Measurements from ENCODE around the gene FZD2. TPM values are rescaled to one million over a fixed set of nuclear protein-coding genes. Genes with fewer than 3 reads are reported as not detected.

The FZD2 gene
- total and polyA plus RNA-seq, 2 of the 13 experiments (the other 11 are each of a cell fraction or from before 2014, with no cell fraction given) = 0.07 to 0.13 TPM

- intact Hi-C loops (cut with micrococcal nuclease; ENCODE audit: unreplicated experiment) (no loop called here), in situ Hi-C loops (cut with HindIII; ENCODE audit: extremely low pct_ligation_motif_present, low pct_unique_long_range_greater_than_20kb) (no loop called here)
- no peak overlapping the region for H3K27ac ChIP-seq (ENCODE audit: extremely low read length, insufficient read depth, low read length)
- POLR2A ChIA-PET = interaction anchor here (1.0 kb wide), 1 partner anchor 13 kb away, joined by 4 read pairs; no protein-coding TSS in a partner anchor
- H3K27me3 ChIP-seq (ENCODE audit: control insufficient read depth in 1 of 2, insufficient read depth in 2 of 2, low read length in 2 of 2) = peaks cover 10 to 66% of the 10 kb centered on the region in 2 experiments; a peak in 4 of 5 replicates
- H3K4me3 ChIP-seq (replicated peaks in 1 of 3; ENCODE audit: insufficient read depth in 1 of 3, low read depth in 2 of 3, low read length in 3 of 3) = peak overlapping the region; percentile 49 to 84 (median 71)
- H4K20me1 ChIP-seq (ENCODE audit: insufficient read depth, low read length) = no peaks in the 10 kb centered on the region
- no peaks in the 10 kb centered on the region for H3K36me3 ChIP-seq (replicated peaks in 1 of 2; ENCODE audit: control insufficient read depth in 1 of 2, insufficient read depth in 2 of 2, low read length in 2 of 2)
- H2AFZ ChIP-seq (ENCODE audit: low read length) = no peak overlapping the region
- peak; percentile 15 for DNase-seq (ENCODE audit: low spot score)
- BruUV-seq (replicated peaks) = no TSS peak
- no peak for FAIRE-seq
- no peaks in the 10 kb centered on the region for H3K79me2 ChIP-seq (ENCODE audit: insufficient read depth, low read length)
- peak overlapping the region; percentile 24; the same call in 1 of the 2 replicates for H3K9ac ChIP-seq (ENCODE audit: insufficient read depth, low read depth, low read length)
- CTCF ChIA-PET (ENCODE audit: low intra/inter-chr PET ratio, low total read pairs) = no interaction called here
- peak overlapping the region; percentile 86 for H3K4me2 ChIP-seq (ENCODE audit: low read depth, low read length)
- H3K9me3 ChIP-seq (ENCODE audit: low read length) = no peaks in the 10 kb centered on the region
- peaks cover 26% of the 10 kb centered on the region for H3K4me1 ChIP-seq (ENCODE audit: insufficient read depth, low read length)
- 2% methylated on average over 28 of the region's 28 CpGs for WGBS (ENCODE audit: low lambda C conversion rate)
- ATAC-seq = no peak
- TF ChIP-seq HCFC1 (IDR thresholded peaks at IDR 0.05; ENCODE audit: low read depth, low read length) (no peak), TBX3 (IDR thresholded peaks at IDR 0.05; ENCODE audit: borderline replicate concordance) (no peak), PHF20 (CRISPR knock-in tag; IDR thresholded peaks at IDR 0.05) (no peak), GTF3A (CRISPR knock-in tag; conservative IDR thresholded peaks at IDR 0.05) (no peak), MIXL1 (CRISPR knock-in tag; IDR thresholded peaks at IDR 0.05) (no peak), KLF11 (CRISPR knock-in tag; IDR thresholded peaks at IDR 0.05) (no peak), TBP (CRISPR knock-in tag; IDR thresholded peaks at IDR 0.05) (no peak), FOXK1 (CRISPR knock-in tag; IDR thresholded peaks at IDR 0.05; ENCODE audit: borderline replicate concordance, low read depth) (no peak), THAP11 (CRISPR knock-in tag; IDR thresholded peaks at IDR 0.05) (no peak), ZFP91 (CRISPR knock-in tag; IDR thresholded peaks at IDR 0.05; ENCODE audit: borderline replicate concordance) (peak; percentile 99), CREM (IDR thresholded peaks at IDR 0.05) (no peak), CREM (CRISPR knock-in tag; IDR thresholded peaks at IDR 0.05) (no peak), NKX3-1 (CRISPR knock-in tag; IDR thresholded peaks at IDR 0.05) (no peak), KLF6 (CRISPR knock-in tag; IDR thresholded peaks at IDR 0.05) (no peak), NRL (CRISPR knock-in tag; IDR thresholded peaks at IDR 0.05; ENCODE audit: borderline replicate concordance) (no peak), GATAD2A (CRISPR knock-in tag; IDR thresholded peaks at IDR 0.05) (no peak), REL (CRISPR knock-in tag; conservative IDR thresholded peaks at IDR 0.05) (no peak), ZNF772 (CRISPR knock-in tag; IDR thresholded peaks at IDR 0.05) (0 out of 2 replicates have a peak, but pooled peaks have one; percentile 29), GLI4 (CRISPR knock-in tag; IDR thresholded peaks at IDR 0.05; ENCODE audit: borderline replicate concordance) (no peak), ZNF607 (CRISPR knock-in tag; IDR thresholded peaks at IDR 0.05; ENCODE audit: borderline replicate concordance) (no peak), CENPT (CRISPR knock-in tag; IDR thresholded peaks at IDR 0.05; ENCODE audit: low read depth) (no peak), ZFAT (CRISPR knock-in tag; conservative IDR thresholded peaks at IDR 0.05) (no peak), ASH2L (IDR thresholded peaks at IDR 0.05; ENCODE audit: insufficient read length, low read depth, low read length) (peak; percentile 29), RBM22 (optimal IDR thresholded peaks at IDR 0.05; ENCODE audit: low read length) (no peak), SOX13 (IDR thresholded peaks at IDR 0.05) (no peak), SOX13 (CRISPR knock-in tag; conservative IDR thresholded peaks at IDR 0.05 in 1 of 2, IDR thresholded peaks at IDR 0.05 in 1 of 2) (0 out of 4 replicates have a peak, but pooled peaks of 1 of the 2 experiments have one; percentile 11), TAF1 (CRISPR knock-in tag; IDR thresholded peaks at IDR 0.05) (no peak), PAWR (CRISPR knock-in tag; IDR thresholded peaks at IDR 0.05; ENCODE audit: borderline replicate concordance) (no peak)
Observed at GRCh38 chr17:44556166-44556831, 985 bp upstream of the FZD2 start.
